Transverse colon (tissue), 4 donors: Measurements from ENCODE around the gene POLR3K. TPM values are rescaled to one million over a fixed set of nuclear protein-coding genes. Genes with fewer than 3 reads are reported as not detected.

Source experiments
- DNase-seq: peaks from one replicate; pipeline ENCODE4 v3.0.0-alpha.2; 2019
- H3K27ac ChIP-seq, 4 donors: fragments of 200-600 bp; sonication (generic); 2 replicates each; pipeline ENCODE4 v1.5.1; 2016 to 2018; ENCODE audit warnings: inconsistent platforms in 4 of 4
- H3K27me3 ChIP-seq: fragments of 200-600 bp; sonication (generic); 2 replicates; pipeline ENCODE4 v1.5.1; 2017; ENCODE audit warnings: inconsistent platforms
- H3K36me3 ChIP-seq, 4 donors: fragments of 200-600 bp; sonication (generic); 2 replicates each; pipeline ENCODE4 v1.5.1; 2017 to 2019; ENCODE audit warnings: inconsistent platforms in 4 of 4
- H3K4me1 ChIP-seq, 4 donors: fragments of 200-600 bp; sonication (generic); 2 replicates each; pipeline ENCODE4 v1.5.1; 2017 to 2020; ENCODE audit warnings: inconsistent platforms in 4 of 4
- H3K4me3 ChIP-seq, 4 donors: fragments of 200-600 bp; sonication (generic); 1 replicate in 1 of 4; 2 replicates in 3 of 4; pipeline versions ENCODE4 v1.5.1 to v1.6.1; 2017 to 2019; ENCODE audit warnings: inconsistent platforms in 4 of 4
- H3K9me3 ChIP-seq, 2 donors: fragments of 200-600 bp; sonication (generic); 2 replicates each; pipeline ENCODE4 v1.5.1; 2017 to 2019; ENCODE audit warnings: inconsistent platforms in 2 of 2
- CTCF ChIP-seq, 5 experiments: fragments of 200-600 bp in 3 of 5; fragments of 450-650 bp in 2 of 5; sonication (generic) in 3 of 5; IDR thresholded peaks; 1 replicate in 2 of 5; 2 replicates in 3 of 5; pipeline ENCODE4 v1.5.1; 2016 to 2017; ENCODE audit warnings: antibody characterized with exemption in 5 of 5, inconsistent platforms in 3 of 5, mild to moderate bottlenecking in 2 of 5, moderate library complexity in 1 of 5
- EP300 ChIP-seq: sonication (generic); formaldehyde crosslinking; IDR thresholded peaks from one replicate; pipeline ENCODE4 v1.6.1; 2017; ENCODE audit warnings: antibody characterized with exemption, low read depth
- POLR2A ChIP-seq: fragments of 450-650 bp; IDR thresholded peaks from one replicate; pipeline ENCODE4 v1.6.1; 2016; ENCODE audit warnings: antibody characterized with exemption, mild to moderate bottlenecking, moderate library complexity
- POLR2AphosphoS5 ChIP-seq, 3 donors: sonication (generic); formaldehyde crosslinking; IDR thresholded peaks; one replicate each; pipeline ENCODE4 v1.6.1; 2016; ENCODE audit warnings: antibody characterized with exemption in 3 of 3
- WGBS, 2 donors: methylation state at CpG; one replicate each; pipeline ENCODE4 v1.1.5; 2018; ENCODE audit warnings: low coverage in 1 of 2; 5-methylcytosine and 5-hydroxymethylcytosine counted together
- in situ Hi-C, 4 donors: fragments of 200-750 bp; cut with MboI; loops; one replicate each; pipeline versions ENCODE4 v1.15.0 to v1.15.1; 2017; ENCODE audit warnings: low sequenced_read_pairs in 3 of 4, low pct_ligation_motif_present in 1 of 4, low pct_unique_long_range_greater_than_20kb in 1 of 4
- intact Hi-C: fragments of 100-400 bp; cut with DNase I; formaldehyde crosslinking; loops from one replicate; pipeline ENCODE4 v1.15.1; 2023; ENCODE audit warnings: low total_unique reads
- total RNA-seq, 4 donors: library from RNA; depleted of rRNA; stranded (reverse); fragments of >200 nt; gene quantifications; one replicate each; pipeline ENCODE4 v1.1.0, GENCODE V29; 2016

POLR3K gene
- total RNA-seq, 4 donors from 2014 or later, result 4.6 to 12.7 (median 5.2) TPM; not detected in 1

- TF ChIP-seq POLR2AphosphoS5 (IDR thresholded peaks at IDR 0.05) (no peak), POLR2A (no peak), CTCF (IDR thresholded peaks at IDR 0.05) (no peak), EP300 (no peak)
- no peak for DNase-seq
- intact Hi-C loops (no loop called here), in situ Hi-C loops (no loop called here)
- H3K27ac ChIP-seq, result no peak overlapping the region
- peaks cover 0 to 9% (median 3%) of the 10 kb centered on the region in 4 donors for H3K36me3 ChIP-seq
- no peak overlapping the region for H3K4me3 ChIP-seq
- no peaks in the 10 kb centered on the region for H3K27me3 ChIP-seq
- WGBS, 2 donors, result 75 to 100% methylated on average over 1 to 9 of the region's 9 CpGs
- no peaks in the 10 kb centered on the region for H3K9me3 ChIP-seq
- H3K4me1 ChIP-seq, result peaks cover 8 to 21% (median 16%) of the 10 kb centered on the region in 4 donors
These were observed 32.5 kb upstream of the POLR3K start for GRCh38 chr16:85865-86264.

- peaks cover 0 to 9% (median 3%) of the 10 kb centered on the region in 4 donors for H3K36me3 ChIP-seq
- H3K4me3 ChIP-seq, result no peak overlapping the region
- 86% methylated on average over 18 of the region's 18 CpGs; no CpG with 5 or more reads in 1 of the 2 donors for WGBS, 2 donors
- no peaks in the 10 kb centered on the region for H3K27me3 ChIP-seq
- no peaks in the 10 kb centered on the region for H3K9me3 ChIP-seq
- in situ Hi-C loops (no loop called here), intact Hi-C loops (no loop called here)
- peak overlapping the region; percentile 38 to 75 (median 66) for H3K27ac ChIP-seq
- H3K4me1 ChIP-seq, result peaks cover 8 to 21% (median 16%) of the 10 kb centered on the region in 4 donors
- no peak for DNase-seq
- TF ChIP-seq EP300, result no peak
- TF ChIP-seq POLR2A, result no peak
- no peak for TF ChIP-seq CTCF (IDR thresholded peaks at IDR 0.05)
- no peak for TF ChIP-seq POLR2AphosphoS5 (IDR thresholded peaks at IDR 0.05)
These were observed 32.0 kb upstream of the POLR3K start for GRCh38 chr16:85407-85782.

- 43% methylated on average over 7 of the region's 7 CpGs; no CpG with 5 or more reads in 1 of the 2 donors for WGBS, 2 donors
- Histone ChIP-seq H3K4me3 (no peak overlapping the region), H3K27ac (peak overlapping the region; percentile 38 to 75 (median 66)), H3K4me1 (peaks cover 8 to 21% (median 16%) of the 10 kb centered on the region in 4 donors), H3K36me3 (peaks cover 0 to 9% (median 3%) of the 10 kb centered on the region in 4 donors), H3K9me3 (no peaks in the 10 kb centered on the region), H3K27me3 (no peaks in the 10 kb centered on the region)
- TF ChIP-seq CTCF (IDR thresholded peaks at IDR 0.05) (no peak), POLR2AphosphoS5 (IDR thresholded peaks at IDR 0.05) (peak in 1 of 3 donors; percentile 26), POLR2A (no peak), EP300 (no peak)
- intact Hi-C loops (no loop called here), in situ Hi-C loops (no loop called here)
- DNase-seq, result peak; percentile 34
These were observed 31.5 kb upstream of the POLR3K start for GRCh38 chr16:84718-85406.

- Histone ChIP-seq H3K27ac (peak overlapping the region; percentile 38 to 75 (median 62)), H3K36me3 (peaks cover 0 to 9% (median 3%) of the 10 kb centered on the region in 4 donors), H3K27me3 (no peaks in the 10 kb centered on the region), H3K9me3 (no peaks in the 10 kb centered on the region), H3K4me3 (no peak overlapping the region), H3K4me1 (peaks cover 8 to 23% (median 17%) of the 10 kb centered on the region in 4 donors)
- intact Hi-C loops, result no loop called here
- TF ChIP-seq EP300 (no peak), POLR2AphosphoS5 (IDR thresholded peaks at IDR 0.05) (no peak), POLR2A (no peak), CTCF (IDR thresholded peaks at IDR 0.05) (no peak)
- in situ Hi-C loops, result no loop called here
- DNase-seq, result no peak
- WGBS, 2 donors, result 50 to 60% methylated on average over 7 to 21 of the region's 21 CpGs
These were observed 30.6 kb upstream of the POLR3K start for GRCh38 chr16:83781-84615.
